Measurements from ENCODE around the gene ADM.
"Not testable (repeated sequence)": the region's sequence is repeated elsewhere in the genome, so short reads cannot be mapped to it uniquely, and the experiment has no call there.

The ADM gene, protein sequence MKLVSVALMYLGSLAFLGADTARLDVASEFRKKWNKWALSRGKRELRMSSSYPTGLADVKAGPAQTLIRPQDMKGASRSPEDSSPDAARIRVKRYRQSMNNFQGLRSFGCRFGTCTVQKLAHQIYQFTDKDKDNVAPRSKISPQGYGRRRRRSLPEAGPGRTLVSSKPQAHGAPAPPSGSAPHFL

DNA sequence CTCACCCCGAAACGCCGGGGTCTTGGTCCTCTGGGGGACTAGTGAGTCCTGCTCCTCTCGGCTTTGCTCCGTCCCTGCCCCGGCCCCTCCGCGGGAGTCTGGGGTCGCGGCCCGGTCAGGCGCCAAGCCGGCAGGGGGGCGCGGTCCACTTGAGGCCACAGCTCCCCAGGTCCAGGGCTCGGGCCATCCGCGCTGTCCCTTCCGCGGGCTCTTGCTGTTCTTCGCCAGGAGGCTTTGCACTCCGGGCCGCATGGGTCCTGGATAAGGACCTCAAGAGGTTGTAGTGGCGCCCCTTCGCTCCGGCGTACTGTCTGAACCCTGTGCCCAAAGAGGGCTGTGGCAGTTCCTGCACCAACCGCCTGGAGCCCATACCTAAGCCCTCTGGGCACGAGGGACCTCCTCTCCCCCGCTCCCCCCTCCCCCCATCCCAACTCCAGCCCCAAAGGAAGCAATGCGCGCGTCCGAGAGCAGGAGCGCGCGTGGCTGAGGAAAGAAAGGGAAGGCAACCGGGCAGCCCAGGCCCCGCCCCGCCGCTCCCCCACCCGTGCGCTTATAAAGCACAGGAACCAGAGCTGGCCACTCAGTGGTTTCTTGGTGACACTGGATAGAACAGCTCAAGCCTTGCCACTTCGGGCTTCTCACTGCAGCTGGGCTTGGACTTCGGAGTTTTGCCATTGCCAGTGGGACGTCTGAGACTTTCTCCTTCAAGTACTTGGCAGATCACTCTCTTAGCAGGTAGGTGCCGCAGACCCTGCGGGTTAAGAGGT lies at the start of gene ADM:
Gene ADM, plus strand, starts transcription at position 579 of the 767 bp plus-strand sequence. CDS start 628 bp downstream, outside the sequence.
- in situ Hi-C loops (cut with MboI; ENCODE audit: low sequenced_read_pairs): no loop called here

DNA sequence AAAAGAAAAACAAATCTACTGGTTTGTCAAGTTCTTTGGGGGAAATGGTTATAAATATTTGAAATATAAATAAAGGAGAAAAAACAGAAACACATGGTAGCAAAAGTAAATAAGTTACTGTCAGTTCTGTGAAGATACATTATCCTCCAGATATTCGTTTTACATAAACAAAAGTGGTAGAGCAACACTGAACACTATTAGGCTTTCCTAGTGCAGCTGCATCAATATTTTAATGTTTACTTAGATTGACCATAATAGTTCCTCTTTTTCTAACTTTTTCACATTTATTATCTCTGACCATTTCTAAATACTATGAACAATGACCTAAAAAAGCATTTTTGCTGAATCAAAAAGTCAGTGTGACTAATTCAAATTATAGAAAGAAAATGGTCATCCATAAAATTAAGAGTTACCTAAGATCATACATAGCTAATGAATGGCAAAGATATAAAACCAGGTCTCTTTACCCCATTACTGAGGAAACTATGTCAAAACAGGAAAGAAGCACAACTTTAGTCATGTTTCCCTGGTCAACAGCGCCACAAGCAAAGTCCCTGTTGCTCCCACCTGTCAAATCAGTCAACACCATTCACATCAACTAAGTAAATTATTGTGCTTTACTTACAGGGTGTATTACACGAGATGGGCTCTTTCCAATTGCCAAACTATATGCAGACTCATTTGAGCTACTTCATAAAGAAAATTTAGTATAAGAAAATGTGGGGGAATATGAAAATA lies 49.3 kb upstream of the ADM start:
- in situ Hi-C loops (cut with MboI; ENCODE audit: low sequenced_read_pairs): no loop called here

DNA sequence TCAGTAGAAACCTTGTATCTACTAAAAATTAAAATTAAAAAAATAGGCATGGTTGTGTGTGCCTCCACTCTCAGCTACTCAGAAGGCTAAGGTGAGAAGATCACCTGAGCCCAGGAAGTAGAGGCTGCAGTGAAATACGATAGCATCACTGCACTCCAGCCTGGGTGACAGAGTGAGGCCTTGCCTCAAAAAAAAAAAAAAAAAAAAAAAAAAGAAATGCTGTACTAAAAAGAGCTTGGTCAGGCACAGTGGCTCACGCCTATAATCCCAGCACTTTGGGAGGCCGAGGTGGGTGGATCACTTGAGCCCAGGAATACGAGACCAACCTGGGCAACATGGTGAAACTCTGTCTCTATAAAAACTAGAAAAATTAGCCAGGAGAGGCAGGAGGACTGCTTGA lies 47.4 kb upstream of the ADM start:
- in situ Hi-C loops (cut with MboI; ENCODE audit: low sequenced_read_pairs): no loop called here

DNA sequence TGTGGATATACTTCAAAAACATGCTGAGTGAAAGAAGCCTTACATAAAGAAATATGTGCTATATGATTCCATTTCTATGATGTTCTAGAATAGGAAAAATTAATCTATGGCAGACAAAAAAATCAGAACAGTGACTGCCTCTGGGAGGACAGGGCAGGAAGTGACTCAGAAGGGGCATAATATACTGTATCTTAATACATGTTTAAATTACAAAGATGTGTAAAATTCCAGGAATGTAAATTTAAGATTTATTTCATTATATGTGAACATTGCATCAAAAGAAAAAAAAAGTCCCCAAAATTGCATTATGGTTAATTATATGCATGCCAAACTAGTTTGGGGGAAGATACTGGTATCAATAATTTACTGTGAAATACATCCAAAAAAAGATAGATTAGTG lies 43.1 kb upstream of the ADM start:
- in situ Hi-C loops (cut with MboI; ENCODE audit: low sequenced_read_pairs): no loop called here

DNA sequence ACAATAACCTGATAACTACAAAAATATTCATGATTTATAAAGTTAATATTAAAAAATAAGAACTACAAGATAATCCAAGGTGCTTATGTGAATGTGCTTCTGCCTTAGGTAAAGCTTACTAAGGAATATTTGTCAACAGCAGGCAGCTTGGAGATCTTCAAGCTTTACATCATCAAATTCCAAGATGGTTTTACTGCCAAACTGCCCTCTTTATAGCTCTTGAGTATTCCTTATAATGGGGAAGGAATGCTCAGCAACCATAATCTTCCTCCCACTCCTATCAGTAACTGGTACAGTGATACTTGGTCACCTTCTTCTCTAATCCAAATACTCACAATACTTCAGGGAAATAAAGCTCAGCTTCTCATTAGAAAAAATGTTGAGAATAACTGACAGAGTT lies 40.9 kb upstream of the ADM start:
- in situ Hi-C loops (cut with MboI; ENCODE audit: low sequenced_read_pairs): no loop called here

DNA sequence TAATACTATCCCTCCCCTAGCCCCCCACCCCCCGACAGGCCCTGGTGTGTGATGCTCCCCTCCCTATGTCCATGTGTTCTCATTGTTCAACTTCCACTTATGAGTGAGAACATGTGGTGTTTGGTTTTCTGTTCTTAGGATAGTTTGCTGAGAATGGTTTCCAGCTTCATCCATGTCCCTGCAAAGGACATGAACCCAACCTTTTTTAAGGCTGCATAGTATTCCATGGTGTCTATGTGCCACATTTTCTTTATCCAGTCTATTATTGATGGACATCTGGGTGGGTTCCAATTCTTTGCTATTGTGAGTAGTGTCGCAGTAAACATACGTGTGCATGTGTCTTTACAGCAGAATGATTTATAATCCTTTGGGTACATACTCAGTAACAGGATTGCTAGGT lies 40.2 kb upstream of the ADM start:
- in situ Hi-C loops (cut with MboI; ENCODE audit: low sequenced_read_pairs): not testable (repeated sequence)

DNA sequence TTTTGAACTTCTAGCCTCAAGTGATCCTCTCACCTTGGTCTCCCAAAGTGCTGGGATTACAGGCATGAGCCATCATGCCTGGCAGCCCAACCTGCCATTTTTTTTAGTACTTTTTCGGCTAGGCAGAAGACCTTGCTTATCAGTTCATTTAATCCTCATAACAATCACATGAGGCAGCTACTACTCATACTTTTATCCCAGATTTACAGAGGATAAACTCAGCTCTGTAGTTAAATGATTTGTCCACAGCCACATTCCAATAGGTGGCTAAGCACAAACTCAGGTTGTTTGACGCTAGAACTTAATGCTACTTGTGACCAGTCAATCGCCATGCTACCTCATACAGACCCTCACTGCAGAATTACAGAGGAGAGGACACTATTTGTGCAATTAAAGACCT lies 38.9 kb upstream of the ADM start:
- in situ Hi-C loops (cut with MboI; ENCODE audit: low sequenced_read_pairs): no loop called here

DNA sequence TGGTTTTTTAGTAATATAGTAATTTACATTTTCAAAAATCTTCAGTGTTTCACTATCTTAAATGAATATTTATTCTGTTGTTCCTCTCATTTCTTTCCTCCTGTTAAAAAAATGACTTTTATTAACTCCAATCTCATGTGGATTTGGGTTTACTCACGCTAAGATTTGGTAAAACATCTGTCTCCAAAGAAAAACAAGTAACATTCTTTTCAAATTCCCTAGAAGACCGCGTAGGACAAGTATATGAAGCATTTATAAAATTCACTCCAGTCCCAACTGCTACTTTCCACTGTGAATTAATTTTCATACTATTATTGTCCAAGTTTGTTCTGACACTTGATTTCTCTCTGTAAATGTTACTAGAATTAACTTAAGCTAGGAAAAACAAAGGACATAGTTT lies 37.1 kb upstream of the ADM start:
- in situ Hi-C loops (cut with MboI; ENCODE audit: low sequenced_read_pairs): no loop called here

DNA sequence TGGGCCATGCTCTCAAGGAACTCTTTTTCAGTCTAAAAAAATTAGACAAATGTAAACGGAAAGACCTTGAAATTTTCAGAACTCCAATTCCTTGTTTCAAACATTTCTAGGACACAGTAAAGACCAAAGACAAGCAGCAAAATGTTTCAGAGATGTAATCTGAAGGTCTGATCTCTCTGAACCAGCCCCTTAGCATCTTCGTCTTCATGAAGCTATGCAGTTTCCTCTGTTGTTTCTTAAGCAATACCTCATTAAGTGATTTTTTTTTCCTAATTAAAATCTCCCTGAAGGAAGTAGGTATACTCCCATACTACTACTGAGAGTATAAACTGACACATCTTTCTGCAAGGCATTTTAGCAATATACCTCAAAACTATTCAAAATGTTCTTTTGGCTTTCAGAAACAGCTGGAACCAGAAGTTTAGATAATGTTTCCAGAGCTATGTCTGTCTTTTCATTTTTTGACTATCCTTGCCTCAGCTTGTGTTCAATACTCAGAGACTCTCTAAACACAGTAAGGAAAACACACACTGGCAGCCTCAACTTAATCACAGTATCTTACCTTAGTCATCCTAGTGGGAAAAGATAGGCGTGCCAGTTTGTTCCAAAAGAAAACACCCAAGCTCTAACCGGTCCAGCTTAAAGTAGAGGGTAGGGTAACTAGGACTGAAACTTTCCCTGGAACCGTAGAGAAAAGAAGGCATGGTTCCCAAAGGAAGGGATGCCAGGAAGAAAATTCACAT lies 36.0 kb upstream of the ADM start:
- in situ Hi-C loops (cut with MboI; ENCODE audit: low sequenced_read_pairs): no loop called here

DNA sequence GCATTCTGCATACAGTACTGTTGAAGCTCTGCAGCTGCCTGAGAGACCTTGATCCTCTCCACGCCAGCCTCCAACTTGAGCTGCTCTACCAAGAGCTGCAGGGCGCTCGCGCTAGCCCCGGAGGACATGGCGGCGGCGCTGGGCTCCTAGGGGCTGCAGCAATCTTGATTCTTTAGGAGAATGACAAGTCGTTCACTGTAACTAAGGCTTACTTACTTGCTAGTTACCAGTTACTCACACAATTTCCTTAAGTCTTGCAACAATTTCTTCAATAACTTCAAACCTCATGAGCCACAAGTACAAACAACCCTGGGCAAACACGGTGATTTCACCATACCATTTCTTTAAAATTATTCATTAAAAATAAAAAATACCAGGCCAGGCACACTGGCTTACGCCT lies 32.7 kb upstream of the ADM start:
- in situ Hi-C loops (cut with MboI; ENCODE audit: low sequenced_read_pairs): no loop called here

DNA sequence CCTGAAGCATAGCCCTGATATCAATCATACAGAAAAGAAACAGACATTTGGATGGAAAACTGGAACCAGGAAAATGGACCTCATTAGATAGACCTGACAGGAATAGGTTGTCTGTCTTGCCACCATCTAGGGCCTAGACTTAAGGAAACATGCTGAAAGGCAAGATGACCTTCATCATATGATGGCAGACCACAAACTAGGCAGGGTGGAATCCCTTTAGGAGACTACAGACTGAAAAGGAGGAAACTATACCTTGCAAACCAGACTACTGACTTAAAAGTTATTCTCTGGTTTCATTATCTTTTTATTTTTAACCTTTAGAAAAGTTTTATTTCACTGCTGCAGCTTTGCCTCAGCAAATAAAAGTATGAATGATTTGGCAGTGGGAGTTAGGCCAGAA lies 31.1 kb upstream of the ADM start:
- in situ Hi-C loops (cut with MboI; ENCODE audit: low sequenced_read_pairs): no loop called here

DNA sequence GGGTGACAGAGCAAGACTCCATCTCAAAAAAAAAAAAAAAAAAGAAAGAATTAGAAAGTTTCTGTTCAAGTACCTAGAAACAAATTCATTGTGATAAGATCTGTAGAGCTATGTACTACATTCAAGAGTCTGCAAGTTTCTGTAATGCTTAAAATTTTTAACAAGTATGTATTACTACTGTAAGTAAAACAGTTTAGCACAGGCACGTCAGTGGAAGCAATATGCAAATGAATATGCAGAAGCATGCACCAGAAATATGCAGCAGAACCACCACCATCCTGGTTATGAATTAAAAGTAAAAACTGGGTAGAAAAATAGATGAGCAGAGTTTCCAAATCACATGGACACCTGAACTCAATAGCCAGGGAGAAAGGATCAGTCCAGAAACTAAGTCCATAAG lies 30.1 kb upstream of the ADM start:
- in situ Hi-C loops (cut with MboI; ENCODE audit: low sequenced_read_pairs): no loop called here

DNA sequence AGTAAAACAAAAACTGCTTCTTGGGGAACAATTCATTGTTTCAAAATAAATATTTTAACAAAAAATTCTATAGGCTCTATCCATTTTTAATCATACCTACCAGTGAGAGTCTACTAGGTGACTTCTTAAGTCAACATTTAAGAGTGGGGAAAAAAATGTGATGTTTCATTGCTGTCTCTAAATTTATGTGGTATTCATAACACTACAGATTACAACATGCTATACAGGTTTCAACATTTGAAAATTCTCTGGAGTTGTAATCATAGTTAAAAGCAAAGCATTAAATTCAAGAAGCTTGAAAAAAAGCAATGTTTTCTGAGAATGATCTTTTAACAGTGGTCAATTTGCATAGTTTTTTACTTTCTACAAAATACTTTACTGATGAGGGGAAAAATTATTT lies 29.2 kb upstream of the ADM start:
- in situ Hi-C loops (cut with MboI; ENCODE audit: low sequenced_read_pairs): no loop called here

DNA sequence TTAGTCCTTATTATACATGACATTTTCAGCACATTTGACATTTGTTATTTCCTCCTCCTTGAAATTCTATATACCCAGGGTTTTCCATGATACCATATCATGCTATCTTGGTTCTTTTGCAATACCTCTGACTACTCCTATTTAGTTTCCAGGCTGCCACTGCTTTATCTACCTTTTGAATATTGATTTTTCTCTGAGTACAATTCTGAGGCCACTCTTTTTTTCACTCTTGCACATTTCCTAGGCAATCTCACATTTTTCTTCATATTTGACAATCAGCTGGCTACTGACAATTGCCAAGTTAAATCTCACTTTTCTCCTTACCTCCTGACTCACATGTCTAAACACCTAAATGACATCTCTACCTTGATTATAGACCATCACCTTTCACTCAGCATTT lies 22.8 kb upstream of the ADM start:
- in situ Hi-C loops (cut with MboI; ENCODE audit: low sequenced_read_pairs): no loop called here

DNA sequence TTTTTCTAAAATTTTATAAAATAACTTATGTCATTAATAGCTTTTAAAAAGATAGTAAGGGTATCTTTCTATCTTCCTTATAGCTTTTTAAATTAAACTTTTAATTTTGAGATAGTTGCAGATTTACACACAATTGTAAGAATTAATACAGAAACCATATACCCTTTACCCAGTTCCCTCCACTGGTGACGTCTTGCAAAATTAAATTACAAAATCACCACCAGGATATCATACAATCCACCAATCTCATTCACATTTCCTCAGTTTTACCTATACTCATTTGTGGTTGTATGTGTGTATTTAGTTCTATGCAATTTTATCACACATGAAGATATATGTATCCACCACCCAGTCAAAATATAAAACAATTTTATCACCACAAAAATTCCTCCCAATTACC lies 20.9 kb upstream of the ADM start:
- in situ Hi-C loops (cut with MboI; ENCODE audit: low sequenced_read_pairs): no loop called here

DNA sequence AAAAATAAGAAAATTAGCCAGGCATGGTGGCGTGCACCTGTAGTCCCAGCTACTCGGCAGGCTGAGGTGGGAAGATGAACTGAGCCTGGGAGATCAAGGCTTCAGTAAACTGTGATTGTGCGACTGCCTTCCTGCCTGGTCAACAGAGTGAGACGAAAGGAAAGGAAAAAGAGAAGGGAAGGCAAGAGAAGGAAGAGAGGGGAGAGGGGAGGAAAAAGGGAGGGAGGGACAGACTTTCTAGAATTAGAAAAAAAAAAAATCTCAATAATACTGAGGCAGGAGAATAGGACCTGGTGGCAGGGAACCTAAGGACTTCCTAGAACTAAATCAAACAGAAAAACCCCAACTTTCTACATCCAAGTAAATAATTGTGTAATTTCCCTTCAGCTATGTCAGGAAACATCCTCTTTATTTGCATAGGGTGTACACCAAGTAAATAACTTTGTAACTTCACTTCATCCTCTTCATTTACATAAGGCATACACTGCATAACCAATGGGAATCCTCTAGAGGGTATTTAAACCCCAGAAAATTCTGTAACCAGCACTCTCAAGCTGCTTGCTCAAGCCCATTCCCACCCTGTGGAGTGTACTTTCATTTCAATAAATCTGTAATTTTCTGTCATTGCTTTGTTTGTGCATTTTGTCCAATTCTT lies 19.6 kb upstream of the ADM start:
- in situ Hi-C loops (cut with MboI; ENCODE audit: low sequenced_read_pairs): no loop called here

DNA sequence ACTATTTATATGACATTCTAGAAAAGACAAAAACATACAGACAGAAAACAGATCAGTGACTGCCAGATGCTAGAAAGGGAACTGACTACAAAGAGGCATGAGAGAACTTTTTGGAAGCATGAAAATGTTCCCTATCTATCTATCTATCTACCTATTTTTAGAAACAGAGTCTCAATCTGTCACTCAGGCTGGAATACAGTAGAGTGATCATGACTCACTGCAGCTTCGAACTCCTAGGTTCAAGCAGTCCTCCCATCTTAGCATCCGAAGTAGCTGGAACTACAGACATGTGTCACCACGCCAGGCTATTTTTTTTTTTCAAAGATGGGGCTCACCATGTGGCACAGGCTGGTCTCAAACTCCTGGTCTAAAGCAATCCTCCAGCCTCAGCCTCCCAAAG lies 17.7 kb upstream of the ADM start:
- in situ Hi-C loops (cut with MboI; ENCODE audit: low sequenced_read_pairs): no loop called here

DNA sequence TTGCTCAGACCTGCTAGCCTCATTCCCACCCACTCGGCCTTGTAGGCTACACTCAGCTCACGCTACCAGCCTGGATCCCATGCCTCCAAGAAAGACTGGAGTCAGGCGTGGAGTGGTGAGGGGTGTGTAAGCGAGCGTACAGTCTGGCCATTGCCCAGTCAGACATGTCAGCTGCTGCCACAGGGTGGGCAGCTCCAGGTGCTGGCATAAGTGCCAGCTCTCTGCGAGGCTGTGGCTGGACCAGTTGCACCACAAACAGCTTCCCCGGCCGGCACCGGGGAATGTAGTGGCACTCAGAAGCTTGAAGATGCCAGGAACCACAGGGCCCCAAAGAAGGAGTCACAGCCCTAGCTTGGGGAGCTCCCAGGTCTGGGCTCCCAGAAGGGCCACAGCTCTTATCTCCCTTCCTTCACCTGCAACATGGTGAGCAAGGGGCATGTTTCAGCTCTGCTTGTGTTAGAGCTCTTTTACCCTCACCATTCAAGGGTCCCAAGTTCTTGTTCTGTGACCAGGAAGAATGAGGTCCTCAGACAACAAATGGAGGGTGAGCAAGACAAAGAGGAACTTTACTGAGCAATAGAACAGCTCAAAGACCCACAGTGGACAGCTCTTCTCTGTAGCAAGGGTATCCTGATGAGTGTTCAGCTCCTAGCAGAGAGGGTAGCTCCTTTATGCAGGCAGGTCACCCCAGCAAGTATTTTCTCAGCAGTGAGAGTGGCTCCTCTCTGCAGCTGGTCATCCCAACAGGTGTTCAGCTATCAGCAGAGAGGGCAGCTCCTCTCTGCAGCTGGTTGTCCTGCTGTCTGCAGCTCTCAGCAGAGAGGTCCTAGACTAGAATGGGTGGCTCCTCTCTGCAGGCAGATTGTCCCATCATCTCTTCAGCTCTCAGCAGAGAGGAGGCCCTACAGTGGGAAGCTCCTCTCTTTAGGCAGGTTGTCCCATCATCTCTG lies 16.8 kb upstream of the ADM start:
- in situ Hi-C loops (cut with MboI; ENCODE audit: low sequenced_read_pairs): no loop called here

DNA sequence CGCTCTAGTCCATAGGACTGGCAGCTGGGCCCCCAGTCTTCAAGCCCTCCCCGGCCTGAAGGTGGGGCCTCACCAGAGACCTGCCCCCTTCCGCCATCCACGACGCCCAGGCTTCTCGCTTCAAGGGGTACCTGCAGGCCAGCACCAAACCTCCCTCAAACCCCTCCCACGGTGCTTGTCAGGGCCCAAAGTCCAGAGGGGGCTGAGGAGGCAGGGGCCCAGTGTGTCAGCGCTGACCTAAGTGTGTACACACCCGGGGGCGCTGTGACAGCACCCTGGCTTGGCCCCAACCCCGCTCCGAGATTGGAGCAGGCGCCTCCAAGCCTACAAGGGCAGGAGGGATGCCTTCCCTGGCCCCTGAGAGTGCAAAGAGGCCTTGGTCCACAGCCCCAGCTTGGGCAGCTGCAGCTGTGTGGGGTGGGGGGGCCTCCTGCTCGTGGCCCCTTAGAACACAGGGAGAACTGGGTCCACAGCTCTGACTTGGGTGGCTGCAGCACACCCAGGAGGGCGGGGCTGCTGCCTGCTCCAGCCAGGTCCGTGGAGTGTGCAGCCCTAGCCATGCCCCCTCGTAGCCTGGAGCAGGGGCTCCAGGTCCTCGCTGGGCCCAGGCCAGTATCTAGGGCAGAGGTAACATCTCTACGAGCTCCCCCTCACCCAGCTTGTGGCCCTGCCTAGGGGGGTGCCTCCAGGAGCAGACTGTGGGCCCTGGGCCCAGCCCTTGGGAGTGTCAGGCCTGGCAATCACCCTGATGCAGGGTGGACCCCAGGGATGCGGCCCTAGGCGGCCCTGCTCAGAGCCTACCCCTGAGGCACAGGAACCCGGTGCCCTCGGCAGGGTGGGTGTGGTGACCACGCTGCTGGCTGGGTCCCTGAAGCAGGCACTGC lies 15.8 kb upstream of the ADM start:
- in situ Hi-C loops (cut with MboI; ENCODE audit: low sequenced_read_pairs): no loop called here
